Trophoblast cell (in vitro differentiated cells and primary cell): ENCODE measurements around the gene WBP1.
A peak's percentile ranks its signal among the peaks of the same experiment; 100 is the strongest.

Experiments used
- DNase-seq, 2 donors: peaks; one replicate each; pipeline ENCODE4 v3.0.0-alpha.2; 2016
- H2AFZ ChIP-seq: 2 replicates; pipeline ENCODE4 v1.6.1; 2013; ENCODE audit warnings: low read length, moderate library complexity, mild to moderate bottlenecking; ENCODE audit not compliant: insufficient read depth, poor library complexity
- H2AK5ac ChIP-seq: 2 replicates; pipeline ENCODE4 v1.6.1; 2013; ENCODE audit warnings: mild to moderate bottlenecking, low read length
- H2BK120ac ChIP-seq: 2 replicates; pipeline ENCODE4 v1.6.1; 2013; ENCODE audit warnings: low read length, mild to moderate bottlenecking, moderate library complexity; ENCODE audit not compliant: insufficient read depth, poor library complexity
- H2BK12ac ChIP-seq: 2 replicates; pipeline ENCODE4 v1.6.1; 2013; ENCODE audit warnings: mild to moderate bottlenecking, low read length, moderate library complexity
- H2BK5ac ChIP-seq: 2 replicates; pipeline ENCODE4 v1.6.1; 2013; ENCODE audit warnings: low read length, low read depth, moderate library complexity, mild to moderate bottlenecking; ENCODE audit not compliant: poor library complexity
- H3K14ac ChIP-seq: 2 replicates; pipeline ENCODE4 v1.6.1; 2013; ENCODE audit warnings: mild to moderate bottlenecking, low read length
- H3K18ac ChIP-seq: 2 replicates; pipeline ENCODE4 v1.6.1; 2013; ENCODE audit warnings: mild to moderate bottlenecking, low read length
- H3K23ac ChIP-seq: 2 replicates; pipeline ENCODE4 v1.6.1; 2013; ENCODE audit warnings: low read length
- H3K27ac ChIP-seq: 2 replicates; pipeline ENCODE4 v1.5.1; 2013; ENCODE audit warnings: low read depth, mild to moderate bottlenecking, inconsistent platforms, low read length, moderate library complexity
- H3K27me3 ChIP-seq: 2 replicates; pipeline ENCODE4 v1.6.1; 2013; ENCODE audit warnings: inconsistent platforms, mild to moderate bottlenecking, low read length, moderate library complexity; ENCODE audit not compliant: insufficient read depth
- H3K36me3 ChIP-seq, 2 experiments: 1 replicate in 1 of 2; 2 replicates in 1 of 2; pipeline ENCODE4 v1.6.1; 2013; ENCODE audit warnings: low read length in 2 of 2, mild to moderate bottlenecking in 2 of 2, moderate library complexity in 1 of 2; ENCODE audit not compliant: insufficient read depth in 2 of 2, control insufficient read depth in 1 of 2
- H3K4ac ChIP-seq: 2 replicates; pipeline ENCODE4 v1.6.1; 2013; ENCODE audit warnings: low read depth, mild to moderate bottlenecking, low read length, moderate library complexity
- H3K4me1 ChIP-seq, 2 experiments: 1 replicate in 1 of 2; 2 replicates in 1 of 2; pipeline ENCODE4 v1.6.1; 2013; ENCODE audit warnings: low read length in 2 of 2, mild to moderate bottlenecking in 2 of 2, moderate library complexity in 1 of 2; ENCODE audit not compliant: insufficient read depth in 2 of 2, control insufficient read depth in 1 of 2
- H3K4me2 ChIP-seq: 2 replicates; pipeline ENCODE4 v1.6.1; 2013; ENCODE audit warnings: inconsistent platforms, mild to moderate bottlenecking, low read length, moderate library complexity
- H3K4me3 ChIP-seq: 2 replicates; pipeline ENCODE4 v1.5.1; 2013; ENCODE audit warnings: mild to moderate bottlenecking, low read depth, low read length, inconsistent platforms
- H3K79me1 ChIP-seq: one replicate; pipeline ENCODE4 v1.6.1; 2013; ENCODE audit warnings: low read length
- H3K79me2 ChIP-seq: 2 replicates; pipeline ENCODE4 v1.6.1; 2013; ENCODE audit warnings: low read length, mild to moderate bottlenecking; ENCODE audit not compliant: control insufficient read depth, insufficient read depth, poor library complexity
- H3K9ac ChIP-seq: 2 replicates; pipeline ENCODE4 v1.6.1; 2013; ENCODE audit warnings: mild to moderate bottlenecking, low read length
- H3K9me3 ChIP-seq: 2 replicates; pipeline ENCODE4 v1.6.1; 2013; ENCODE audit warnings: low read depth, mild to moderate bottlenecking, control low read depth, inconsistent platforms, low read length; ENCODE audit not compliant: insufficient read depth
- H4K12ac ChIP-seq: 2 replicates; pipeline ENCODE4 v1.6.1; 2013; ENCODE audit warnings: low read depth, mild to moderate bottlenecking, low read length, moderate library complexity
- H4K8ac ChIP-seq: 2 replicates; pipeline ENCODE4 v1.6.1; 2013; ENCODE audit warnings: low read depth, mild to moderate bottlenecking, low read length, moderate library complexity
- H4K91ac ChIP-seq: one replicate; pipeline ENCODE4 v1.6.1; 2013; ENCODE audit warnings: low read depth, mild to moderate bottlenecking, low read length, moderate library complexity
- WGBS: extraction: QIAGEN DNeasy Blood & Tissue Kit; methylation state at CpG from one replicate; pipeline ENCODE4 v1.1.7; 2013; ENCODE audit warnings: missing lambda C conversion rate; ENCODE audit not compliant: insufficient read length, insufficient coverage; ENCODE audit errors: extremely low coverage; 5-methylcytosine and 5-hydroxymethylcytosine counted together

WBP1 gene

DNA sequence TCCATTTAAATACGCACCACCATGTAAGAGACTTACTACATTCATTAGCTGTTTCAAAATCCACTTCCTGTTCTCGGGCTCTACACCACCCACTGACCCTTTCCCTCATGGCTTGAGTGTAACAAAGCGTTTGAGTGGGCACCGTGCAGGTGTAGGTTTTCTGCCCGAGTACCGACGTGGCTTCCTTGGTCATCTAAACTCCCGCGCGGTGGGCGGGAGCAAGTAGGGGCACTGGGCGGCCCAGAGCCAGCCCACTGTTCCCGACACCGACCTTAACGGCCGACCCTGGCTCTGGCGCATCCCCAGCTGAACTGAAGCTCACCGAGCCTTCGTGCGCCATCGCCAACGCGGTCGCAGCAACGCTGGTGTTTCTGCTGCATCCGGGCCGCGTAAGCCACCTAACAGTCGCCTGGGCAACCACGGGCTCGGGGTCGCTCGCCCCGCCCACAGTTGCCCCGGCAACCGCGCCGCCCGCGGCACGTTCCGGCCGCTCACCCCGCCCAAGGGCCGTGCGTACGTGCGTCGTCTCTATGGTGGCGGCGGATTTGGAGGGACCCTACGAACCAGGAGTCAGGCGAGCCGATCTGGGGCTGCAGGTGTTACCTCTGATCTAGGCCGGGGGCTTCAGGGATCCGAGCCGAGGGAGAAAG, 36.9 kb upstream of the WBP1 start, which contains the start of the genes C2orf81 and WDR54:
TSS of gene C2orf81 (minus strand) at position 399 of the 650 bp plus-strand sequence. CDS start at position 340, 59 bp downstream.
TSS of gene WDR54 (plus strand) at position 510 of the 650 bp plus-strand sequence. CDS start 424 bp downstream, outside the sequence.
- Histone ChIP-seq H4K8ac (peak within 1 kb of the TSS; percentile 81), H3K27me3 (no peaks in the 10 kb centered on the region), H2BK5ac (no peak within 1 kb of the TSS), H3K36me3 (peaks cover 12 to 15% of the 10 kb centered on the region in 2 experiments), H3K14ac (no peak within 1 kb of the TSS), H3K79me2 (peaks cover 2% of the 10 kb centered on the region), H3K27ac (no peak within 1 kb of the TSS), H3K4ac (no peak within 1 kb of the TSS), H3K23ac (peak within 1 kb of the TSS; percentile 55), H2AFZ (peak within 1 kb of the TSS; percentile 88), H3K4me3 (peak within 1 kb of the TSS; percentile 64), H3K4me2 (peak within 1 kb of the TSS; percentile 90), H2AK5ac (no peak within 1 kb of the TSS), H3K18ac (no peak within 1 kb of the TSS), H3K9ac (no peak within 1 kb of the TSS), H3K4me1 (peaks cover 6 to 9% of the 10 kb centered on the region in 2 experiments), H2BK120ac (no peak within 1 kb of the TSS), H4K91ac (peak within 1 kb of the TSS; percentile 7), H3K9me3 (no peaks in the 10 kb centered on the region), H3K79me1 (no peaks in the 10 kb centered on the region), H2BK12ac (no peak within 1 kb of the TSS), H4K12ac (peak within 1 kb of the TSS; percentile 14)
- DNase-seq = peak; percentile 84 to 93
- WGBS = no CpG with 5 or more reads among the region's 57 CpGs

DNA sequence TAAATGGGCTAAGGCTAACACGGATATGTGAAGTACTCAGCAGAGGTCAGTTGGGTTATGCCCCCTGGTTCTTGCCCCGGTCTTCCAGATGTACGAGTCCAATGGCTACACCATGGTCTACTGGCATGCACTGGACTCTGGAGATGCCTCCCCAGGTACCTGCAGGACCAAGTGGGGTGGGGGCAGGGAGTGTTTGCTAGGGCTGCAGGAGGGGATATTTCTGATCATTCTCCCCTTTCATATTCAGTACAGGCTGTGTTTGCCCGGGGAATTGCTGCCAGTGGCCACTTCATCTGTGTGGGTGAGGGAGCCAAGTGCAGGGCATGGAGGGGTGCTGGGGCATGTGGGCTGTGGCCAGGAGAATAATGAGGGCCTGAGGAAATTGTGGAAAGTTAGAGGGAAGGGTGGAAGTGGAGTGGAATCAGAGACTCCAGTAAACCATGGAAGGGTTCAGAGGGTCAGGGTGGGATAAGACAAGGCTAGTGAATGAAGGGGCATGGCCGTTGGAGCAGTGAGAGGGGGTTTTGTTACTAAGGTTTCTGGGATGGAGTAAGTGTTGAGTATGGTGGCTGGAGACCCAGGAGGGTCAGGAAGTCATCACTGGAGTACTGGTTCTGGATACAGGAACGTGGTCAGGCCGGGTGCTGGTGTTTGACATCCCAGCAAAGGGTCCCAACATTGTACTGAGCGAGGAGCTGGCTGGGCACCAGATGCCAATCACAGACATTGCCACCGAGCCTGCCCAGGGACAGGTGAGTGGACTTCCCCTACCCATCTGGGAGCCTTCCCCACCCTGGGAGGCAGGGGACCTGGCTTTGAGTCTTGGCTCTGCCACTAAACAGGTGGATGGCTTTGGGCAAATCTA, 34.8 kb upstream of the WBP1 start:
- no peaks in the 10 kb centered on the region for H3K79me1 ChIP-seq
- peaks cover 2% of the 10 kb centered on the region for H3K79me2 ChIP-seq
- H3K4ac ChIP-seq = no peak overlapping the region
- no peak overlapping the region for H3K4me3 ChIP-seq
- H3K18ac ChIP-seq = no peak overlapping the region
- no peaks in the 10 kb centered on the region for H3K27me3 ChIP-seq
- no peak overlapping the region for H4K12ac ChIP-seq
- H2AFZ ChIP-seq = no peak overlapping the region
- H3K23ac ChIP-seq = no peak overlapping the region
- no peak overlapping the region for H3K9ac ChIP-seq
- H3K36me3 ChIP-seq = peaks cover 28 to 37% of the 10 kb centered on the region in 2 experiments
- no peak for DNase-seq
- no peak overlapping the region for H2BK12ac ChIP-seq
- H2BK5ac ChIP-seq = no peak overlapping the region
- no peak overlapping the region for H3K14ac ChIP-seq
- no peak overlapping the region for H4K91ac ChIP-seq
- H3K4me1 ChIP-seq = peaks cover 6 to 9% of the 10 kb centered on the region in 2 experiments
- no peak overlapping the region for H3K4me2 ChIP-seq
- H3K27ac ChIP-seq = no peak overlapping the region
- WGBS = no CpG with 5 or more reads among the region's 9 CpGs
- no peak overlapping the region for H2AK5ac ChIP-seq
- H2BK120ac ChIP-seq = no peak overlapping the region
- no peak overlapping the region for H4K8ac ChIP-seq
- H3K9me3 ChIP-seq = no peaks in the 10 kb centered on the region

DNA sequence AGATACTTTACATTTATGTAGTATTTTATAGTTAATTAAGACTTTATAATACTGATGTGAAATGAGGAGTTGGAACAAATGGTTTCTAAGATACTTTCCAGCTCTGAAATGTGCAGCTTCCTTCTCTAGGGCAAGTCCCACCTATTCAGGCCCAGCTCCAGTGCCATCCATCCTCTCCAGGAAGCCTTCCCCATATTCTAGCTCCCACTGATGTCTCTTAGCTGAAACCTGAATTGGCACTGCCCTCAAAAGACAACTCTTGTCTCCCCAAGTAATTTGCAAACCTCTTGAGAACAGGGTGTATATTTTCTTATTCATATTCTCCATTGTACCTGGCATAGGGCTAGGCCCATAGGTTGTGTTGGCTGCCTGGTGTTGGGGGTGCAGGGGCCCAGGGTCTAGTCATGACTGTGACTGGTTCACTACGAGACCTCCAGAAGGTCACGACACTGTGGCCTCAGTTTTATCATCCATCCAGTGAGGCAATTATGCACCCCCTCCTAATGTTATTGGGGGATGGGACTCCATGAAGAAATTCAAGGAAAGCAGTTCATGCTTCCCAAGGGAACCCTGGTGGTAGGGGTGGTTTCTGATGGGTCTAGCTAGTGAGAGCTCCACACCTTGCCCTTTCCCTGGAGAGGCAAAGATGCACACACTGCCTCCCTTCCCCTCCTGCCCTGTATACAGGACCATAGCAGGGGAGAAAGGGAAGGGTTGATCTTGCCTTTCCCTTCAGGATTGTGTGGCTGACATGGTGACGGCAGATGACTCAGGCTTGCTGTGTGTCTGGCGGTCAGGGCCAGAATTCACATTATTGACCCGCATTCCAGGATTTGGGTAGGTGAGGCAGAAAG, 33.9 kb upstream of the WBP1 start:
- Histone ChIP-seq H3K9ac (no peak overlapping the region), H3K18ac (no peak overlapping the region), H2AFZ (no peak overlapping the region), H3K9me3 (no peaks in the 10 kb centered on the region), H4K12ac (no peak overlapping the region), H3K79me2 (peaks cover 2% of the 10 kb centered on the region), H3K27ac (no peak overlapping the region), H3K79me1 (no peaks in the 10 kb centered on the region), H4K8ac (no peak overlapping the region), H3K4ac (no peak overlapping the region), H2AK5ac (no peak overlapping the region), H3K36me3 (peaks cover 35 to 46% of the 10 kb centered on the region in 2 experiments), H3K4me1 (peaks cover 6 to 9% of the 10 kb centered on the region in 2 experiments), H3K27me3 (no peaks in the 10 kb centered on the region), H2BK5ac (no peak overlapping the region), H2BK120ac (no peak overlapping the region), H3K23ac (no peak overlapping the region), H3K4me2 (no peak overlapping the region), H2BK12ac (no peak overlapping the region), H3K4me3 (no peak overlapping the region), H4K91ac (no peak overlapping the region), H3K14ac (no peak overlapping the region)
- DNase-seq = peak; percentile 61 to 64
- WGBS = no CpG with 5 or more reads among the region's 5 CpGs

DNA sequence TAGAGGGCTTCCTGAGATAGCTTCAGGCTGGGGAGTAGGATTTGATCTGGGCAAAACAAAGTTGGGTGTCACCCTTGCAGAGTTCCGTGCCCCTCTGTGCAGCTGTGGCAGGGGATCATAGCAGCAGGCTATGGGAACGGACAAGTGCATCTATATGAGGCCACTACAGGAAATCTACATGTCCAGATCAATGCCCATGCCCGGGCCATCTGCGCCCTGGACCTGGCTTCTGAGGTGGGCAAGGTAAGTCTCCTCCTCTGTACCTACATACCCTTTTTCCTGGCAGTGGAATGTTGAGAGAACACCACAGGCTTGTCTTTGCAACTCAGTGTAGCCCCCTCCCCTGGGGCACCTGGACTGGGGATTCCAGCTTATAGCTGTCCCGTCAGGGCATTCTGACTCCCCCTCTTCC, 33.2 kb upstream of the WBP1 start:
- no peak overlapping the region for H2BK5ac ChIP-seq
- WGBS = no CpG with 5 or more reads among the region's 5 CpGs
- peaks cover 2% of the 10 kb centered on the region for H3K79me2 ChIP-seq
- no peak overlapping the region for H3K4me2 ChIP-seq
- no peak overlapping the region for H3K9ac ChIP-seq
- H3K18ac ChIP-seq = no peak overlapping the region
- no peak overlapping the region for H3K23ac ChIP-seq
- peaks cover 6 to 9% of the 10 kb centered on the region in 2 experiments for H3K4me1 ChIP-seq
- H4K12ac ChIP-seq = no peak overlapping the region
- no peak overlapping the region for H4K91ac ChIP-seq
- no peak overlapping the region for H2AK5ac ChIP-seq
- no peak overlapping the region for H2BK120ac ChIP-seq
- no peak overlapping the region for H2AFZ ChIP-seq
- H2BK12ac ChIP-seq = no peak overlapping the region
- no peak overlapping the region for H3K14ac ChIP-seq
- H3K36me3 ChIP-seq = peaks cover 42 to 52% of the 10 kb centered on the region in 2 experiments
- no peak overlapping the region for H3K27ac ChIP-seq
- H3K79me1 ChIP-seq = no peaks in the 10 kb centered on the region
- DNase-seq = no peak
- H3K9me3 ChIP-seq = no peaks in the 10 kb centered on the region
- no peak overlapping the region for H4K8ac ChIP-seq
- no peak overlapping the region for H3K4me3 ChIP-seq
- no peak overlapping the region for H3K4ac ChIP-seq
- no peaks in the 10 kb centered on the region for H3K27me3 ChIP-seq
